ENCODE measurements around the gene DLGAP3.

DLGAP3 gene

GRCh38 chr1:34839526-34840305 lies 89.7 kb downstream of the DLGAP3 start:
- Histone ChIP-seq H3K4me3 (no peak overlapping the region), H3K4me1 (peaks cover 0 to 70% (median 35%) of the 10 kb centered on the region in 4 donors), H3K36me3 (no peaks in the 10 kb centered on the region), H3K27ac (peak overlapping the region in 1 of 2 donors; percentile 15), H3K27me3 (no peaks in the 10 kb centered on the region), H3K9me3 (no peaks in the 10 kb centered on the region)
- no peak for DNase-seq
- intact Hi-C loops (cut with DNase I; ENCODE audit: low total_unique reads) = no loop called here
- TF ChIP-seq CTCF (IDR thresholded peaks at IDR 0.05) = no peak

GRCh38 chr1:34833711-34834110 lies 95.7 kb downstream of the DLGAP3 start:
- intact Hi-C loops (cut with DNase I; ENCODE audit: low total_unique reads) = no loop called here
- Histone ChIP-seq H3K27ac (peak overlapping the region in 1 of 2 donors; percentile 83), H3K36me3 (no peaks in the 10 kb centered on the region), H3K9me3 (no peaks in the 10 kb centered on the region), H3K4me3 (no peak overlapping the region), H3K27me3 (no peaks in the 10 kb centered on the region), H3K4me1 (peaks cover 0 to 99% (median 72%) of the 10 kb centered on the region in 4 donors)
- TF ChIP-seq CTCF (IDR thresholded peaks at IDR 0.05) = no peak
- DNase-seq = no peak

GRCh38 chr1:34831721-34832246 lies 97.7 kb downstream of the DLGAP3 start:
- Histone ChIP-seq H3K27me3 (no peaks in the 10 kb centered on the region), H3K4me3 (no peak overlapping the region), H3K36me3 (no peaks in the 10 kb centered on the region), H3K4me1 (peaks cover 0 to 99% (median 77%) of the 10 kb centered on the region in 4 donors), H3K9me3 (no peaks in the 10 kb centered on the region), H3K27ac (peak overlapping the region; percentile 23 to 83)
- intact Hi-C loops (cut with DNase I; ENCODE audit: low total_unique reads) = no loop called here
- no peak for DNase-seq
- TF ChIP-seq CTCF (IDR thresholded peaks at IDR 0.05) = no peak

GRCh38 chr1:34829250-34829649 lies 100.2 kb downstream of the DLGAP3 start:
- peak overlapping the region; percentile 76 to 83 for H3K27ac ChIP-seq
- intact Hi-C loops (cut with DNase I; ENCODE audit: low total_unique reads) = no loop called here

GRCh38 chr1:34828611-34829010 lies 100.8 kb downstream of the DLGAP3 start:
- DNase-seq = no peak
- Histone ChIP-seq H3K4me1 (peaks cover 0 to 93% (median 74%) of the 10 kb centered on the region in 4 donors), H3K27me3 (no peaks in the 10 kb centered on the region), H3K4me3 (no peak overlapping the region), H3K36me3 (no peaks in the 10 kb centered on the region), H3K27ac (peak overlapping the region; percentile 76 to 83), H3K9me3 (no peaks in the 10 kb centered on the region)
- TF ChIP-seq CTCF (IDR thresholded peaks at IDR 0.05) = no peak
- intact Hi-C loops (cut with DNase I; ENCODE audit: low total_unique reads) = no loop called here

More at GRCh38 chr1:34829250-34829649, 100.2 kb downstream of the DLGAP3 start:
- Histone ChIP-seq H3K9me3 (no peaks in the 10 kb centered on the region), H3K36me3 (no peaks in the 10 kb centered on the region), H3K4me3 (no peak overlapping the region), H3K4me1 (peaks cover 0 to 99% (median 79%) of the 10 kb centered on the region in 4 donors), H3K27me3 (no peaks in the 10 kb centered on the region)
- DNase-seq = peak; percentile 50 to 86
- TF ChIP-seq CTCF (IDR thresholded peaks at IDR 0.05) = no peak
